Measurements from ENCODE around the gene OPALIN.
A peak's percentile ranks its signal among the peaks of the same experiment; 100 is the strongest.

OPALIN gene

DNA sequence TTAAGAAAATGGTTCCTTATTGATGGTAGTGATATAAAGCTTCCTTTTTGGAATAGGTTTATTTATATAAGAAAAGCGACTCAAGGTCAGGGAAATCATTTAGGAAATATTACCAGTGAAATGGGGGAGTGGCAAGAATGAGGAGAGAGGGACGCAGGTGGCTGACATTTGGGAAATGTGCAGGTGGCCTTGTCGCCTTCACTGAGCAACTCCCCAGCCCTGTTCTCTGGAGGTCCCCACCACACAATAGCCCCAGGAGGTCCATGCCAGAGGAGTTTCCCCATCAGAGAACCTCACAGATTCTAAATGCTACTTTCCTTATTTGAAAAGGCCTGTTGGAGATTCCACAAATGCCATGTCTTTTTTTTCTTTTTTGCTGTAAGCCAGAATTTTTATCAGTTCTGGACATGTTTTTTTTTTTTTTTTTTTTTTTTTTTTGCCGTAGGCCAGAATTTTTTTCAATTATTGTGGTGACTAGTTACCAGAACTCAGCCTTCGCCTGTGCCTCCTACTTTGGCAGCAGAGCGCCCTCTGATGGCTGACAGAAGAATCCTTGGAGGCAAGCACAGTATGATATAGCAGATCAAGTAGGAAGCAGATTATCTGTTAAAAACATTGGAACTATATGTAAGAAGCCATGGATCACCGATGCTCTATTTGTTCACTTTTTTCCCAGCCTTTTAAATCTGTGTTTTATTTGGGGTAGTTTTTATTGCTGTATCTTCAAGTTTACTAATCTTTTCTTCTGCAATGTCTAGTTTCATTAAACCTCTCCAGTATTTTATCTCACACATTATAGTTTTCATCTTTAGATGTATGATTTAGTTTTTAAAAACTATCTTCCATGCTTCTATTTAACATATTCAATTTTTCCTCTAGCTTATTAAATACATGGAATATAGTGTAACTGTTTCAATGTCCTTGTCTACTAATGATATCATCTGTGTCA is 18.6 kb downstream of the OPALIN start:
- Histone ChIP-seq H3K36me3 (replicated peaks in 1 of 2; ENCODE audit: control insufficient read depth in 2 of 2, insufficient read depth in 2 of 2, low read length in 2 of 2) (no peaks in the 10 kb centered on the region), H3K4ac (ENCODE audit: low read length) (no peak overlapping the region), H4K91ac (ENCODE audit: low read depth, low read length, poor library complexity) (no peak overlapping the region), H3K14ac (ENCODE audit: low read length) (no peak overlapping the region), H2BK5ac (ENCODE audit: low read length) (no peak overlapping the region), H3K4me2 (ENCODE audit: insufficient read depth, low read length, poor library complexity, severe bottlenecking) (no peak overlapping the region), H2AK5ac (ENCODE audit: low read depth, low read length) (no peak overlapping the region), H3K9ac (ENCODE audit: low read depth, low read length, poor library complexity) (no peak overlapping the region), H3K27ac (replicated peaks; ENCODE audit: low read length) (no peak overlapping the region), H3K4me3 (ENCODE audit: low read length in 2 of 2) (no peak overlapping the region), H3K4me1 (ENCODE audit: control insufficient read depth in 2 of 2, insufficient read depth in 1 of 2, low read depth in 1 of 2, low read length in 2 of 2) (peaks cover 0 to 7% of the 10 kb centered on the region in 2 donors), H4K8ac (ENCODE audit: low read depth, low read length) (no peak overlapping the region), H2BK120ac (ENCODE audit: low read depth, low read length) (no peak overlapping the region), H3K79me1 (ENCODE audit: low read depth, low read length) (no peaks in the 10 kb centered on the region), H2AFZ (ENCODE audit: low read length) (no peak overlapping the region), H3K9me3 (replicated peaks in 1 of 2; ENCODE audit: control insufficient read depth in 2 of 2, insufficient read depth in 1 of 2, low read depth in 1 of 2, low read length in 2 of 2) (no peaks in the 10 kb centered on the region), H3K27me3 (ENCODE audit: control insufficient read depth in 3 of 3, insufficient read depth in 3 of 3, low read depth in 1 of 3, low read length in 3 of 3) (peaks cover 0 to 9% (median 0%) of the 10 kb centered on the region in 3 experiments), H2BK12ac (ENCODE audit: low read length) (no peak overlapping the region), H3K23ac (ENCODE audit: low read depth, low read length, poor library complexity) (no peak overlapping the region), H3K18ac (ENCODE audit: low read length) (no peak overlapping the region), H2BK15ac (ENCODE audit: low read length) (no peak overlapping the region)
- peak; percentile 67 for DNase-seq (ENCODE audit: low spot score)
- no CpG with 5 or more reads among the region's 7 CpGs for WGBS, 2 donors (ENCODE audit: extremely low coverage in 2 of 2, insufficient read length in 2 of 2, insufficient replicate concordance in 1 of 2)

DNA sequence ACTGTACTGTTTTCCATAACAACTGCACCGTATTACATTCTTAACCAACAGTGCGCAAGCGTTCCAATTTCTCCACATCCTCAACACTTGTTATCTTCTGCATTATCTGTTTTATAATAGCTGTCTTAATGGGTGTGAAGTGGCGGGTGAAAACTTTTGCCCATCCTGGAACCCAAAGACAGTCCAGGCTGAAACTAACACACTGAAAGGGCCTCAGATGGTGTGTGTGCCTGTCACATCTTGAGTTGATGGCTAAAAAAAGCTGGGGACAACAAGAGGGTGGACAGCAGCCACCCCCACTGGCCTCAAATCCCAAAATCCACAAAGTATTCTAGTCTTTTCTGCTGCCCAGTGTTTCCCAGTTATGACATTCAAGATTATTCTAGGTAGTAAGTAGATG is 19.4 kb downstream of the OPALIN start:
- no peak overlapping the region for H3K4ac ChIP-seq (ENCODE audit: low read length)
- no peak overlapping the region for H3K9ac ChIP-seq (ENCODE audit: low read depth, low read length, poor library complexity)
- no peak overlapping the region for H4K91ac ChIP-seq (ENCODE audit: low read depth, low read length, poor library complexity)
- H3K36me3 ChIP-seq (replicated peaks in 1 of 2; ENCODE audit: control insufficient read depth in 2 of 2, insufficient read depth in 2 of 2, low read length in 2 of 2): no peaks in the 10 kb centered on the region
- H3K4me2 ChIP-seq (ENCODE audit: insufficient read depth, low read length, poor library complexity, severe bottlenecking): no peak overlapping the region
- no CpG with 5 or more reads among the region's 4 CpGs for WGBS, 2 donors (ENCODE audit: extremely low coverage in 2 of 2, insufficient read length in 2 of 2, insufficient replicate concordance in 1 of 2)
- no peak overlapping the region for H3K4me3 ChIP-seq (ENCODE audit: low read length in 2 of 2)
- H2BK15ac ChIP-seq (ENCODE audit: low read length): no peak overlapping the region
- no peak overlapping the region for H3K18ac ChIP-seq (ENCODE audit: low read length)
- H2AFZ ChIP-seq (ENCODE audit: low read length): no peak overlapping the region
- no peak overlapping the region for H3K23ac ChIP-seq (ENCODE audit: low read depth, low read length, poor library complexity)
- no peaks in the 10 kb centered on the region for H3K9me3 ChIP-seq (replicated peaks in 1 of 2; ENCODE audit: control insufficient read depth in 2 of 2, insufficient read depth in 1 of 2, low read depth in 1 of 2, low read length in 2 of 2)
- no peak overlapping the region for H2AK5ac ChIP-seq (ENCODE audit: low read depth, low read length)
- H3K27me3 ChIP-seq (ENCODE audit: control insufficient read depth in 3 of 3, insufficient read depth in 3 of 3, low read depth in 1 of 3, low read length in 3 of 3): peaks cover 0 to 9% (median 0%) of the 10 kb centered on the region in 3 experiments
- no peaks in the 10 kb centered on the region for H3K79me1 ChIP-seq (ENCODE audit: low read depth, low read length)
- H3K4me1 ChIP-seq (ENCODE audit: control insufficient read depth in 2 of 2, insufficient read depth in 1 of 2, low read depth in 1 of 2, low read length in 2 of 2): peaks cover 0 to 7% of the 10 kb centered on the region in 2 donors
- no peak overlapping the region for H3K14ac ChIP-seq (ENCODE audit: low read length)
- H3K27ac ChIP-seq (replicated peaks; ENCODE audit: low read length): no peak overlapping the region
- H4K8ac ChIP-seq (ENCODE audit: low read depth, low read length): no peak overlapping the region
- no peak overlapping the region for H2BK120ac ChIP-seq (ENCODE audit: low read depth, low read length)
- DNase-seq (ENCODE audit: low spot score): no peak
- H2BK12ac ChIP-seq (ENCODE audit: low read length): no peak overlapping the region
- H2BK5ac ChIP-seq (ENCODE audit: low read length): no peak overlapping the region

GRCh38 chr10:96338279-96338925 is 20.4 kb downstream of the OPALIN start:
- no peaks in the 10 kb centered on the region for H3K9me3 ChIP-seq (replicated peaks in 1 of 2; ENCODE audit: control insufficient read depth in 2 of 2, insufficient read depth in 1 of 2, low read depth in 1 of 2, low read length in 2 of 2)
- WGBS, 2 donors (ENCODE audit: extremely low coverage in 2 of 2, insufficient read length in 2 of 2, insufficient replicate concordance in 1 of 2): no CpG with 5 or more reads among the region's 5 CpGs
- H3K4me1 ChIP-seq (ENCODE audit: control insufficient read depth in 2 of 2, insufficient read depth in 1 of 2, low read depth in 1 of 2, low read length in 2 of 2): peaks cover 0 to 7% of the 10 kb centered on the region in 2 donors
- no peak overlapping the region for H4K8ac ChIP-seq (ENCODE audit: low read depth, low read length)
- no peaks in the 10 kb centered on the region for H3K79me1 ChIP-seq (ENCODE audit: low read depth, low read length)
- no peak overlapping the region for H2AFZ ChIP-seq (ENCODE audit: low read length)
- H3K36me3 ChIP-seq (replicated peaks in 1 of 2; ENCODE audit: control insufficient read depth in 2 of 2, insufficient read depth in 2 of 2, low read length in 2 of 2): no peaks in the 10 kb centered on the region
- H2BK120ac ChIP-seq (ENCODE audit: low read depth, low read length): no peak overlapping the region
- no peak for DNase-seq (ENCODE audit: low spot score)
- H2AK5ac ChIP-seq (ENCODE audit: low read depth, low read length): no peak overlapping the region
- H3K9ac ChIP-seq (ENCODE audit: low read depth, low read length, poor library complexity): no peak overlapping the region
- H2BK15ac ChIP-seq (ENCODE audit: low read length): no peak overlapping the region
- H3K23ac ChIP-seq (ENCODE audit: low read depth, low read length, poor library complexity): no peak overlapping the region
- peaks cover 0 to 9% (median 0%) of the 10 kb centered on the region in 3 experiments for H3K27me3 ChIP-seq (ENCODE audit: control insufficient read depth in 3 of 3, insufficient read depth in 3 of 3, low read depth in 1 of 3, low read length in 3 of 3)
- no peak overlapping the region for H3K4me3 ChIP-seq (ENCODE audit: low read length in 2 of 2)
- no peak overlapping the region for H3K14ac ChIP-seq (ENCODE audit: low read length)
- no peak overlapping the region for H3K4ac ChIP-seq (ENCODE audit: low read length)
- H2BK12ac ChIP-seq (ENCODE audit: low read length): no peak overlapping the region
- no peak overlapping the region for H4K91ac ChIP-seq (ENCODE audit: low read depth, low read length, poor library complexity)
- no peak overlapping the region for H2BK5ac ChIP-seq (ENCODE audit: low read length)
- H3K18ac ChIP-seq (ENCODE audit: low read length): no peak overlapping the region
- H3K4me2 ChIP-seq (ENCODE audit: insufficient read depth, low read length, poor library complexity, severe bottlenecking): no peak overlapping the region
- no peak overlapping the region for H3K27ac ChIP-seq (replicated peaks; ENCODE audit: low read length)

DNA sequence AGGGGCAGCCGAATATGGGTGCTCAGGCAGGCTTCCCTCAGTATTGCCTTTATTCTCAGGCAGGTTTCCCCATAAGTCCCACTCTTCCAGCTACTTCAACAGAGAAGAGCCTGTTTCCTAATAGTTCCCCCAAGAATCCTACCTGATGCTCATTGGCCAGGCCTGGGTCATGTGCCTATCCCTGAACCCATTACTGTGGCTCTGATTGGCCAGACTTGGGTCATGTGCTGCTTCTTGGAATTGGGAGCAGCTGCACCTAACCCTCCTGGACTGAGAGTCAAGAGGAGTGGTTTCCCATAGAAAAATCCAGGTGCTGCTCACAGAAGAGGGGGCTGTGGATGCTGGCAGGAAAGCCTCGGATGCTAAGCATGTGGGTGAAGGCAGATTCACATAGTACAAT is 21.7 kb downstream of the OPALIN start:
- Histone ChIP-seq H2AFZ (ENCODE audit: low read length) (no peak overlapping the region), H2BK15ac (ENCODE audit: low read length) (no peak overlapping the region), H3K9ac (ENCODE audit: low read depth, low read length, poor library complexity) (no peak overlapping the region), H3K4me1 (ENCODE audit: control insufficient read depth in 2 of 2, insufficient read depth in 1 of 2, low read depth in 1 of 2, low read length in 2 of 2) (peaks cover 0 to 7% of the 10 kb centered on the region in 2 donors), H3K4me2 (ENCODE audit: insufficient read depth, low read length, poor library complexity, severe bottlenecking) (no peak overlapping the region), H3K9me3 (replicated peaks in 1 of 2; ENCODE audit: control insufficient read depth in 2 of 2, insufficient read depth in 1 of 2, low read depth in 1 of 2, low read length in 2 of 2) (no peaks in the 10 kb centered on the region), H3K4me3 (ENCODE audit: low read length in 2 of 2) (no peak overlapping the region), H3K23ac (ENCODE audit: low read depth, low read length, poor library complexity) (no peak overlapping the region), H4K8ac (ENCODE audit: low read depth, low read length) (no peak overlapping the region), H2BK12ac (ENCODE audit: low read length) (no peak overlapping the region), H4K91ac (ENCODE audit: low read depth, low read length, poor library complexity) (no peak overlapping the region), H2BK120ac (ENCODE audit: low read depth, low read length) (no peak overlapping the region), H3K18ac (ENCODE audit: low read length) (no peak overlapping the region), H3K4ac (ENCODE audit: low read length) (no peak overlapping the region), H3K27me3 (ENCODE audit: control insufficient read depth in 3 of 3, insufficient read depth in 3 of 3, low read depth in 1 of 3, low read length in 3 of 3) (peaks cover 0 to 9% (median 0%) of the 10 kb centered on the region in 3 experiments), H2BK5ac (ENCODE audit: low read length) (no peak overlapping the region), H3K14ac (ENCODE audit: low read length) (no peak overlapping the region), H3K36me3 (replicated peaks in 1 of 2; ENCODE audit: control insufficient read depth in 2 of 2, insufficient read depth in 2 of 2, low read length in 2 of 2) (no peaks in the 10 kb centered on the region), H2AK5ac (ENCODE audit: low read depth, low read length) (no peak overlapping the region), H3K79me1 (ENCODE audit: low read depth, low read length) (no peaks in the 10 kb centered on the region), H3K27ac (replicated peaks; ENCODE audit: low read length) (no peak overlapping the region)
- WGBS, 2 donors (ENCODE audit: extremely low coverage in 2 of 2, insufficient read length in 2 of 2, insufficient replicate concordance in 1 of 2): no CpG with 5 or more reads among the region's 2 CpGs
- no peak for DNase-seq (ENCODE audit: low spot score)
